Parathyroid adenoma (tissue), 2 donors: ENCODE measurements around the gene BTF3.
"Not testable (repeated sequence)": the region's sequence is repeated elsewhere in the genome, so short reads cannot be mapped to it uniquely, and the experiment has no call there.

Experiments
- H2AFZ ChIP-seq: fragments of 300-600 bp; sonication (generic); one replicate; pipeline ENCODE4 v1.7.0; 2017; ENCODE audit warnings: antibody characterized with exemption, mild to moderate bottlenecking
- H3K27ac ChIP-seq: fragments of 300-600 bp; sonication (generic); one replicate; pipeline ENCODE4 v1.7.0; 2017
- H3K27me3 ChIP-seq: fragments of 300-600 bp; sonication (generic); one replicate; pipeline ENCODE4 v1.7.0; 2017; ENCODE audit warnings: low read length; ENCODE audit not compliant: control insufficient read depth, insufficient read depth
- H3K36me3 ChIP-seq: fragments of 300-600 bp; sonication (generic); one replicate; pipeline ENCODE4 v1.7.0; 2017; ENCODE audit warnings: low read length; ENCODE audit not compliant: control insufficient read depth, insufficient read depth
- H3K4me1 ChIP-seq: fragments of 300-600 bp; sonication (generic); one replicate; pipeline ENCODE4 v1.7.0; 2017; ENCODE audit warnings: control low read depth
- H3K4me2 ChIP-seq: fragments of 300-600 bp; sonication (generic); one replicate; pipeline ENCODE4 v1.7.0; 2017; ENCODE audit warnings: low read length
- H3K4me3 ChIP-seq: fragments of 300-600 bp; sonication (generic); one replicate; pipeline ENCODE4 v1.7.0; 2017; ENCODE audit warnings: low read depth, low read length
- H3K79me2 ChIP-seq: fragments of 300-600 bp; sonication (generic); one replicate; pipeline ENCODE4 v1.7.0; 2017; ENCODE audit warnings: control low read depth
- H3K9ac ChIP-seq: fragments of 300-600 bp; sonication (generic); one replicate; pipeline ENCODE4 v1.7.0; 2017; ENCODE audit warnings: mild to moderate bottlenecking
- H3K9me3 ChIP-seq: fragments of 300-600 bp; sonication (generic); one replicate; pipeline ENCODE4 v1.7.0; 2017; ENCODE audit warnings: low read length; ENCODE audit not compliant: control insufficient read depth
- CTCF ChIP-seq: fragments of 300-600 bp; sonication (generic); IDR thresholded peaks from one replicate; pipeline ENCODE4 v1.7.0; 2017; ENCODE audit warnings: antibody characterized with exemption, mild to moderate bottlenecking
- donor health status: primary hyperparathyroidism.

The BTF3 gene

GRCh38 chr5:73485715-73486114 lies 12.5 kb upstream of the BTF3 start:
- Histone ChIP-seq H3K4me1 (no peaks in the 10 kb centered on the region), H3K9me3 (no peaks in the 10 kb centered on the region), H3K36me3 (no peaks in the 10 kb centered on the region), H2AFZ (no peak overlapping the region), H3K4me2 (no peak overlapping the region), H3K27ac (no peak overlapping the region), H3K79me2 (no peaks in the 10 kb centered on the region), H3K27me3 (no peaks in the 10 kb centered on the region), H3K9ac (no peak overlapping the region), H3K4me3 (no peak overlapping the region)
- TF ChIP-seq CTCF, result no peak

GRCh38 chr5:73486119-73486899 lies 11.9 kb upstream of the BTF3 start:
- Histone ChIP-seq H3K4me2 (no peak overlapping the region), H3K9ac (no peak overlapping the region), H3K4me3 (no peak overlapping the region), H3K9me3 (no peaks in the 10 kb centered on the region), H3K79me2 (no peaks in the 10 kb centered on the region), H2AFZ (no peak overlapping the region), H3K4me1 (no peaks in the 10 kb centered on the region), H3K27me3 (no peaks in the 10 kb centered on the region), H3K36me3 (no peaks in the 10 kb centered on the region), H3K27ac (no peak overlapping the region)
- no peak for TF ChIP-seq CTCF

GRCh38 chr5:73487257-73487656 lies 11.0 kb upstream of the BTF3 start:
- H3K4me2 ChIP-seq, H3K36me3 ChIP-seq, H3K4me3 ChIP-seq, H3K27me3 ChIP-seq, H3K9me3 ChIP-seq, H3K4me1 ChIP-seq, H3K27ac ChIP-seq, H3K79me2 ChIP-seq, H2AFZ ChIP-seq, H3K9ac ChIP-seq: not testable (repeated sequence)

- H3K4me2 ChIP-seq, result no peak overlapping the region
Measured at GRCh38 chr5:73487815-73488214, 10.4 kb upstream of the BTF3 start.

GRCh38 chr5:73488806-73489205 lies 9.4 kb upstream of the BTF3 start:
- Histone ChIP-seq H3K36me3 (no peaks in the 10 kb centered on the region), H3K9ac (no peak overlapping the region), H3K27me3 (no peaks in the 10 kb centered on the region), H3K79me2 (no peaks in the 10 kb centered on the region), H3K27ac (no peak overlapping the region), H3K4me3 (no peak overlapping the region), H2AFZ (no peak overlapping the region), H3K4me1 (no peaks in the 10 kb centered on the region), H3K9me3 (no peaks in the 10 kb centered on the region), H3K4me2 (no peak overlapping the region)
- no peak for TF ChIP-seq CTCF

More at GRCh38 chr5:73487815-73488214, 10.4 kb upstream of the BTF3 start:
- H3K27ac ChIP-seq, result no peak overlapping the region
- H3K79me2 ChIP-seq, result no peaks in the 10 kb centered on the region
- H2AFZ ChIP-seq, result no peak overlapping the region
- no peaks in the 10 kb centered on the region for H3K27me3 ChIP-seq
- no peaks in the 10 kb centered on the region for H3K4me1 ChIP-seq
- H3K36me3 ChIP-seq, result no peaks in the 10 kb centered on the region
- TF ChIP-seq CTCF, result no peak
- no peak overlapping the region for H3K9ac ChIP-seq
- no peaks in the 10 kb centered on the region for H3K9me3 ChIP-seq
- no peak overlapping the region for H3K4me3 ChIP-seq
